ENCODE measurements around the gene EME1.
A peak's percentile ranks its signal among the peaks of the same experiment; 100 is the strongest.

EME1 gene

DNA sequence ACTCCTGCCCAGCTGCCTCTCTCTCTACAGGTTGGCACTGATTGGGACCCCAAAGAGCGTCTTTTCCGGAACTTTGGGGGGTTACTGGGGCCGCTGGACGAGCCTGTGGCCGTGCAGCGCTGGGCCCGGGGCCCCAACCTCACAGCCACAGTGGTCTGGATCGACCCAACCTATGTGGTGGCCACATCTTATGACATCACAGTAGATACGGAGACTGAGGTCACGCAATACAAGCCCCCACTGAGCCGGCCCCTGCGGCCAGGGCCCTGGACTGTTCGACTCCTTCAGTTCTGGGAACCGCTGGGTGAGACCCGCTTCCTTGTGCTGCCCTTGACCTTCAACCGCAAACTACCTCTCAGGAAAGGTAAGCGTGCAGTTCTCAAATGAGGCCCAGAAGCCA lies 14.9 kb upstream of the EME1 start:
- DNase-seq (ENCODE audit: low read depth, low spot score): no peak
- Histone ChIP-seq H3K4me3 (no peak overlapping the region), H3K9me3 (ENCODE audit: low read depth, low read length) (no peaks in the 10 kb centered on the region), H3K36me3 (ENCODE audit: insufficient read depth, low read length) (peaks cover 37% of the 10 kb centered on the region), H3K9ac (ENCODE audit: insufficient read length) (no peak overlapping the region), H3K27ac (no peak overlapping the region)
- TF ChIP-seq EZH2 (IDR thresholded peaks at IDR 0.05) (no peak), POLR2AphosphoS5 (IDR thresholded peaks at IDR 0.05; ENCODE audit: borderline replicate concordance, low read depth, low read length) (no peak), FOXP2 (optimal IDR thresholded peaks at IDR 0.05; ENCODE audit: control extremely low read depth, extremely low read length, insufficient read depth) (no peak)

DNA sequence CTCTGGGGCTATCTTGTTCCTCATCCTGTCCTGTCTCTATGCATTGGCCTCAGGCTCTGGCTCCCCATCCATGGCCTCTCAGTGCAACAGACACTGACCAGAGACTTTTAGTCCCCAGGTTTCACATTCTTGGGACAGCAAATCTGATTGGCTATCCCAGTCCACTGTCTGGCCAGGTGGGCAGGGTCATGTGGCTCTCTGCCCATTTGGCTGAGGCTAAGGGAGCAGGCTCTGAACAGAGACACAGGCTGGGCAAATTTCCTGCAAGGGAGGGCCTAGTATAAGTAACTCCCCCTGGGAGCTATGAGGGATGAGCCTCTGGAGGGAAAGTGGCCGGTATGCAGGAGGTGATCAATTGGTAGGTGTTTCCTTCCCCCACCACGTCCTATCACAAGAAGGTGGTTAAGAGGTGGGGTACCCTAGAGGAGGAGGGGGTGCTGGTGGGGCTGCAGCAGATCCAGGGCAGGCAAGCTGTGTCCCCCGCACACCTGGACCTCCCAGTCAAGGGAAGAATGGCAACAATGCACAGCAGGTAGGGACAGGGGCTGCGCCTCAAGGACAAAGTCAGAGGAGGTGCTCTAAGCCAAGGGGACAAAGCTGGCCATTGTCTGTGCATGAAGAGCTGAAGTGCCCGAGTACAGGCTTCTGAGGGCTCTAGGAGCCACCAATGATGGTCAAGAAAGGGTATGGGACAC lies 13.9 kb upstream of the EME1 start:
- Histone ChIP-seq H3K36me3 (ENCODE audit: insufficient read depth, low read length) (peaks cover 34% of the 10 kb centered on the region), H3K27ac (no peak overlapping the region)

GRCh38 chr17:50359998-50360461 lies 13.0 kb upstream of the EME1 start:
- no peaks in the 10 kb centered on the region for H3K9me3 ChIP-seq (ENCODE audit: low read depth, low read length)
- H3K9ac ChIP-seq (ENCODE audit: insufficient read length): no peak overlapping the region
- no peak for DNase-seq (ENCODE audit: low read depth, low spot score)
- H3K4me3 ChIP-seq: no peak overlapping the region
- peaks cover 30% of the 10 kb centered on the region for H3K36me3 ChIP-seq (ENCODE audit: insufficient read depth, low read length)
- TF ChIP-seq POLR2AphosphoS5 (IDR thresholded peaks at IDR 0.05; ENCODE audit: borderline replicate concordance, low read depth, low read length): no peak
- no peak for TF ChIP-seq EZH2 (IDR thresholded peaks at IDR 0.05)
- no peak for TF ChIP-seq FOXP2 (optimal IDR thresholded peaks at IDR 0.05; ENCODE audit: control extremely low read depth, extremely low read length, insufficient read depth)
- no peak overlapping the region for H3K27ac ChIP-seq

More for the DNA sequence above, 13.9 kb upstream of the EME1 start:
- TF ChIP-seq FOXP2 (optimal IDR thresholded peaks at IDR 0.05; ENCODE audit: control extremely low read depth, extremely low read length, insufficient read depth) (no peak), POLR2AphosphoS5 (IDR thresholded peaks at IDR 0.05; ENCODE audit: borderline replicate concordance, low read depth, low read length) (no peak), EZH2 (IDR thresholded peaks at IDR 0.05) (no peak)
- Histone ChIP-seq H3K9ac (ENCODE audit: insufficient read length) (no peak overlapping the region), H3K4me3 (no peak overlapping the region), H3K9me3 (ENCODE audit: low read depth, low read length) (no peaks in the 10 kb centered on the region)
- no peak for DNase-seq (ENCODE audit: low read depth, low spot score)

DNA sequence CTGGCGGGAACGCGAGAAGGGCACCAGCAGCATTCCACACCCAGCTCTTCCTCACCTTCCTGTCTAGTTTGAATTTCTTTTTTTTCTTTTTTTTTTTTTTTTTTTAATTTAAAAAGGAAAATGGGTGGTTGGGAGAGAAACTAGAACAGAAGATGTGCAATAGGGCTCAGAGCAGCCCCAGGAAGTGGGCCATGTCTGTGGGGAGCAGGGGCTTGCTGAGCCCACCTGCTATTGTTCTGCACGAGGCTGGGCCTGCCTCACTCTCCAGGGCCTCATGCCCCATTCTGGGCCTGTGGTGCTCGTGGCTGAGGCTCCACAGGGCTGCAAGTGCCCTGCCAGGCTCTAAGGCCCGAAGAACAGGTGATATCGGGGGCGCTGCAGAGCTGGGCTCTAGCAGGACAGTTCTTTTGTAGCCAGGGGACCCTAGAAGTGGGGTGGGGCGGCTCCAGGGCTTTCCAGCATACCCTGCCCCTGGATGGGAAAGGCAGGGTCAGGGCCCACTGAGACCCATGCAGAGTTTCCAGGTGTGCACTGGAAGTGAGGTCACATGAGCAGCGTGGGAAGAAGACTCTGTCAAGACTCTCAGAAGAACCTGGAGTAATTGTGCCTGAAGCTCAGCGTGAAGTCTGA lies 12.4 kb upstream of the EME1 start:
- DNase-seq (ENCODE audit: low read depth, low spot score): no peak
- H3K9ac ChIP-seq (ENCODE audit: insufficient read length): no peak overlapping the region
- H3K4me3 ChIP-seq: no peak overlapping the region
- H3K9me3 ChIP-seq (ENCODE audit: low read depth, low read length): no peaks in the 10 kb centered on the region
- peaks cover 28% of the 10 kb centered on the region for H3K36me3 ChIP-seq (ENCODE audit: insufficient read depth, low read length)
- TF ChIP-seq FOXP2 (optimal IDR thresholded peaks at IDR 0.05; ENCODE audit: control extremely low read depth, extremely low read length, insufficient read depth) (no peak), POLR2AphosphoS5 (IDR thresholded peaks at IDR 0.05; ENCODE audit: borderline replicate concordance, low read depth, low read length) (no peak), EZH2 (IDR thresholded peaks at IDR 0.05) (no peak)
- no peak overlapping the region for H3K27ac ChIP-seq

DNA sequence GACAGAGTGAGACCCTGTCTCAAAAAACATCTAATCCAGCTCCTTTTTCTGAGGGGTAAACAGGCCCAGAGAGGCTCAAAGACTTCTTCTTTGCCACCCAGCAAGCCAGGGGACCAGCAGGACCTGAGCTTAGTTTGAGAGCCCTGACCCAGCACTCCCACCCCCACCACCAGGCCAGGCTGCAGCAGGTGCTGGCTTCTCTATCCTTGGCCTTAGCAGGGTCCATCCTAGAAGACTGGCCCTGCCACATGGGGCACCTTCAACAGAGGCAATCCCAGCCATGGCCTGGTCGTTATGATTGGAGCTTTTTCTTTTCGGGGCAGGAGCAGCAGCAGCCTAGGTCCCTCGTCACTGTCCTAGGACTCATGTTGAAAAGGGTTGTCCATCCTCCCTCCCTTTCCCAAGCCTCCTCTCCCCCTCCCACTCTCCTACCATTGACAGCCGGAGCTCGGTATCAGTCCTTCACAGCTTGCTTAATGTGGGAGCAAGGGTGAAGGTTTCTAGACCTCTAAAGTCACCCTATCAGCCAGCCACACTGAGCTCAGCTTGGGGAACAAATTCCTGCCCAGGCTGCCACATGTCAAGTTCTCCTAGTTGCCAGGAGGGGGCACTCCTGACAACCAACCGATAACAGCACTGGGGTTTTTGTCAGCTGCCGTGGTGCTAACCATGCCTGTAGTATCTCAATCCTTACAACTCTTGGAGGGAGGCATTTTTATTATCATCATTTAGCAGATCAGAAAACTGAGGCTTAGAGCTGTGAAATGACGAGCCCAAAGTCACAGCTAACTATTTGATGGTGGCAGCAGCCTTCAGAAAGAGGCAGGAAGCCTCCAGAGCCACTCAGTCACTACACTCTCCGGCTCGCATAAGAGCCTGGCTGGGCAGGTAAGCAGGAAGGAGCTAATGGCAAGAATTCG lies 11.2 kb upstream of the EME1 start:
- Histone ChIP-seq H3K27ac (0 out of 2 replicates have a peak overlapping the region, but pooled peaks have one; percentile 46), H3K36me3 (ENCODE audit: insufficient read depth, low read length) (peaks cover 16% of the 10 kb centered on the region), H3K9me3 (ENCODE audit: low read depth, low read length) (no peaks in the 10 kb centered on the region), H3K9ac (ENCODE audit: insufficient read length) (no peak overlapping the region), H3K4me3 (no peak overlapping the region)
- no peak for DNase-seq (ENCODE audit: low read depth, low spot score)
- TF ChIP-seq POLR2AphosphoS5 (IDR thresholded peaks at IDR 0.05; ENCODE audit: borderline replicate concordance, low read depth, low read length): no peak
- no peak for TF ChIP-seq FOXP2 (optimal IDR thresholded peaks at IDR 0.05; ENCODE audit: control extremely low read depth, extremely low read length, insufficient read depth)
- no peak for TF ChIP-seq EZH2 (IDR thresholded peaks at IDR 0.05)

GRCh38 chr17:50362661-50363060 lies 10.4 kb upstream of the EME1 start:
- H3K4me3 ChIP-seq: no peak overlapping the region
- DNase-seq (ENCODE audit: low read depth, low spot score): no peak
- H3K9me3 ChIP-seq (ENCODE audit: low read depth, low read length): no peaks in the 10 kb centered on the region
- 0 out of 2 replicates have a peak overlapping the region, but pooled peaks have one; percentile 46 for H3K27ac ChIP-seq
- H3K36me3 ChIP-seq (ENCODE audit: insufficient read depth, low read length): peaks cover 19% of the 10 kb centered on the region
- no peak for TF ChIP-seq POLR2AphosphoS5 (IDR thresholded peaks at IDR 0.05; ENCODE audit: borderline replicate concordance, low read depth, low read length)
- no peak for TF ChIP-seq FOXP2 (optimal IDR thresholded peaks at IDR 0.05; ENCODE audit: control extremely low read depth, extremely low read length, insufficient read depth)
- no peak for TF ChIP-seq EZH2 (IDR thresholded peaks at IDR 0.05)
- no peak overlapping the region for H3K9ac ChIP-seq (ENCODE audit: insufficient read length)

DNA sequence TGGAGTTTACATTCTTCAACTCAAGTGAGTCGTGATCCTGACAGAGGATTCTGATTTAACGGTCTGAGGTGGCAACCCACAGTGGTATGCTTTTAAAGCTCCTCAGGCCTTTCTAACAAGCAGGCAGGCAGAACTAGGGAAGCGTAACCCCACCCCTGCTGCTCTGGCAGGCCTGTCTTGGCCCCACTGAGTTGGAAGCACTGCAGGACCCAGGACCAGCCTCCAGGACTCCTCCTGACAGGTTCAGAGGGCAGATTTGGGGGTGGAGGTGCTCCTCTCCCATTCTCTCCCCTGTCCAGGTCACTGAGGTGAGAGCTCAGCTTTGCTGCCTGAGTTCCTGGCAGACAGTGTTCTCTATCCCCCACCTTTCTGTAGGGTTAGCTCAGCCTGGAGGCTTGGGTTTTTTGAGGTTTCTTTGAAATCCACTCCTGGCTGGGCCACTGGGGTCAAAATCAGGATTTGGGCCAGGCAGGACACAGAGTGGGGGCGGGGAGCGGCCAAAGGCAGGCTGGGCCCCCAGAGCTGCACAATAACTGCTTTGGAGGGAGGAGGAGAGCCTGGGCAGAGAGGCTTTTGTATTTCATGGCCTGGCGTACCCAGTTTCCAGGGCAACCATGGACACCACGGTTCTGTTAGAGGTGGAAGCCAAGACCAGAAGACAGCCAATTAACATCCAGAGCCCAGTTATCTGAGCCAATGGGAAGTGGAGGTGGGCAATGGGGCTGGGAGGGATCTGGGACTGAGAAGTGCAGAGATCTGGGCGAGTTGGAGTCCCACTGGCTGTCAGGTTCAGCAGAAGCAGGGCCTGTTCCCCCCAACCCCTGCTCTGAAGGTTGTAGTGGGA lies 9.6 kb upstream of the EME1 start:
- Histone ChIP-seq H3K27ac (no peak overlapping the region), H3K9ac (ENCODE audit: insufficient read length) (no peak overlapping the region), H3K4me3 (no peak overlapping the region), H3K9me3 (ENCODE audit: low read depth, low read length) (no peaks in the 10 kb centered on the region), H3K36me3 (ENCODE audit: insufficient read depth, low read length) (peaks cover 19% of the 10 kb centered on the region; the same call in 1 of the 2 replicates)
- TF ChIP-seq POLR2AphosphoS5 (IDR thresholded peaks at IDR 0.05; ENCODE audit: borderline replicate concordance, low read depth, low read length) (0 out of 2 replicates have a peak, but pooled peaks have one; percentile 10), EZH2 (IDR thresholded peaks at IDR 0.05) (no peak)
- no peak for DNase-seq (ENCODE audit: low read depth, low spot score)
